Activated T-cell treated with anti-CD3 and anti-CD28 coated beads, Interleukin-2, amount 50 U/mL, for 4 hours (primary cell): ENCODE results near the gene ENSA. TPM values are rescaled to one million over a fixed set of nuclear protein-coding genes. Genes with fewer than 3 reads are reported as not detected.
"Not testable (repeated sequence)": the region's sequence is repeated elsewhere in the genome, so short reads cannot be mapped to it uniquely, and the experiment has no call there.

Experiments
- ATAC-seq, 2 donors: fragments of 200-7000 bp; cut with Tn5 transposase; one replicate each; pipeline ENCODE4 v1.10.0; 2021
- DNase-seq: peaks from one replicate; pipeline ENCODE4 v3.0.0-alpha.2; 2020
- H3K27me3 Mint-ChIP-seq: one replicate; pipeline ENCODE4 v1.8.0; 2021; ENCODE audit warnings: low read depth, mixed read lengths
- H3K36me3 Mint-ChIP-seq: one replicate; pipeline ENCODE4 v1.8.0; 2022; ENCODE audit warnings: mixed read lengths; ENCODE audit not compliant: insufficient read depth
- H3K4me1 Mint-ChIP-seq: one replicate; pipeline ENCODE4 v1.8.0; 2021; ENCODE audit warnings: low read depth, mixed read lengths
- H3K4me3 Mint-ChIP-seq: one replicate; pipeline ENCODE4 v1.8.0; 2021; ENCODE audit warnings: mild to moderate bottlenecking, moderate library complexity, mixed read lengths
- H3K9me3 Mint-ChIP-seq: one replicate; pipeline ENCODE4 v1.8.0; 2021; ENCODE audit warnings: mixed read lengths
- total RNA-seq, 3 donors: library from RNA; stranded (reverse); gene quantifications; one replicate each; pipeline ENCODE4 v1.2.1, GENCODE V29; 2021

Gene ENSA
- total RNA-seq, 3 donors from 2014 or later, result 221 to 224 (median 223) TPM

GRCh38 chr1:150612014-150612345, 17.4 kb downstream of the ENSA start:
- peaks cover 14% of the 10 kb centered on the region for H3K36me3 Mint-ChIP-seq
- peak overlapping the region; percentile 52 for H3K4me3 Mint-ChIP-seq
- DNase-seq (no peak), ATAC-seq (no peak)
- H3K9me3 Mint-ChIP-seq, result no peaks in the 10 kb centered on the region
- H3K27me3 Mint-ChIP-seq, result no peaks in the 10 kb centered on the region
- H3K4me1 Mint-ChIP-seq, result peaks cover 60% of the 10 kb centered on the region

GRCh38 chr1:150610576-150610975, 18.8 kb downstream of the ENSA start:
- DNase-seq, result no peak
- H3K9me3 Mint-ChIP-seq, result no peaks in the 10 kb centered on the region
- H3K4me3 Mint-ChIP-seq, result no peak overlapping the region
- H3K36me3 Mint-ChIP-seq, result peaks cover 7% of the 10 kb centered on the region
- ATAC-seq, result no peak
- peaks cover 49% of the 10 kb centered on the region for H3K4me1 Mint-ChIP-seq
- H3K27me3 Mint-ChIP-seq, result no peaks in the 10 kb centered on the region

DNA sequence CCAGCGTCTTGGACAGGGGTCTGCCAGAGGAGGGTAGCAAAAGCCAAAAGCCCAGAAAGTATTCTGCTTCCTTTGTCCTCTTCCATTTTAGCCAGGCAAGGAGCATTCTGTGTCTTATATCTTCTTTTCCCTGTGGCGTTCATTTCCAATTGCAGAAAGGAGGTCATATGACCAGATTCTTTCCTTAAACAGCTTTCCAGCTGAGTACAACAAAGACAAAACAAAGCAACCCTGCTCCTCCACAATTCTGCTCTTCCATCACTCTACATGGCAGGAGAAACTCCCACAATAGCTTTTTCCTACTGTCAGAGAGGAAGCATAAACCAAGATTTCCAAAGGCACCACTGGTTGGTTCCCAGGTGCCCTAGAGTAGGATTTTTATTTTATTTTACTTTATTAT, 19.7 kb downstream of the ENSA start:
- peaks cover 45% of the 10 kb centered on the region for H3K4me1 Mint-ChIP-seq

GRCh38 chr1:150606463-150607142, 22.8 kb downstream of the ENSA start:
- no peak overlapping the region for H3K4me3 Mint-ChIP-seq

More for the DNA sequence above, 19.7 kb downstream of the ENSA start:
- ATAC-seq (no peak), DNase-seq (no peak)
- Mint-ChIP-seq H3K27me3 (no peaks in the 10 kb centered on the region), H3K36me3 (peaks cover 5% of the 10 kb centered on the region), H3K4me3 (no peak overlapping the region), H3K9me3 (no peaks in the 10 kb centered on the region)

GRCh38 chr1:150605451-150605731, 24.0 kb downstream of the ENSA start:
- H3K4me1 Mint-ChIP-seq, result peaks cover 24% of the 10 kb centered on the region
- not testable (repeated sequence) for H3K27me3 Mint-ChIP-seq, DNase-seq, H3K4me3 Mint-ChIP-seq, H3K9me3 Mint-ChIP-seq, ATAC-seq, H3K36me3 Mint-ChIP-seq

More at GRCh38 chr1:150606463-150607142, 22.8 kb downstream of the ENSA start:
- Mint-ChIP-seq H3K27me3 (no peaks in the 10 kb centered on the region), H3K36me3 (peaks cover 7% of the 10 kb centered on the region), H3K9me3 (no peaks in the 10 kb centered on the region), H3K4me1 (peaks cover 32% of the 10 kb centered on the region)
- no peak for ATAC-seq
- no peak for DNase-seq

- no peaks in the 10 kb centered on the region for H3K27me3 Mint-ChIP-seq
- H3K4me1 Mint-ChIP-seq, result peaks cover 18% of the 10 kb centered on the region
- ATAC-seq (peak in 1 of 2 donors; percentile 11), DNase-seq (no peak)
- H3K9me3 Mint-ChIP-seq, result no peaks in the 10 kb centered on the region
- peaks cover 9% of the 10 kb centered on the region for H3K36me3 Mint-ChIP-seq
- H3K4me3 Mint-ChIP-seq, result peak overlapping the region; percentile 31
Measured at GRCh38 chr1:150604226-150604588, 25.2 kb downstream of the ENSA start.

DNA sequence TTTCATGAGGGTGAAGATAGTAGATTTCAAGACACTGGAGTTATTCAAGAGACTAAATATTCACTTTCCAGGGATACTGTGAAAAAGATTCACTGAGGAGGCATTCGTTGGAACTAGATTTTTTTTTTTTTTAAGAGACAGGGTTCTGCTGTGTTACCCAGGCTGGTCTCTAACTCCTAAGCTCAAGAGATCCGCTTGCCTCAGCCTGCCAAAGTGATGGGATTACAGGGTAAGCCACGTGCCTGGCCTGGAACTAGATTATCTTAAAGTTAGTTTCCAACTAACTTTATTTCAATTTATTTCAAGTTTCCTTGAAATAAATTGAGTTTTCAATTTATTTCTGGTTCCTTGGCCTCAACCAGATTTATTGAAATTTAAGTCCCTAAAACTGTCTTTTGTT, 25.7 kb downstream of the ENSA start:
- ATAC-seq (no peak), DNase-seq (no peak)
- peaks cover 18% of the 10 kb centered on the region for H3K4me1 Mint-ChIP-seq
- H3K27me3 Mint-ChIP-seq, result no peaks in the 10 kb centered on the region
- H3K4me3 Mint-ChIP-seq, result no peak overlapping the region
- peaks cover 9% of the 10 kb centered on the region for H3K36me3 Mint-ChIP-seq
- no peaks in the 10 kb centered on the region for H3K9me3 Mint-ChIP-seq

- H3K9me3 Mint-ChIP-seq, ATAC-seq, H3K27me3 Mint-ChIP-seq, H3K4me3 Mint-ChIP-seq, DNase-seq: not testable (repeated sequence)
- Mint-ChIP-seq H3K36me3 (peaks cover 11% of the 10 kb centered on the region), H3K4me1 (peaks cover 18% of the 10 kb centered on the region)
Measured at GRCh38 chr1:150602372-150602771, 27.0 kb downstream of the ENSA start.

DNA sequence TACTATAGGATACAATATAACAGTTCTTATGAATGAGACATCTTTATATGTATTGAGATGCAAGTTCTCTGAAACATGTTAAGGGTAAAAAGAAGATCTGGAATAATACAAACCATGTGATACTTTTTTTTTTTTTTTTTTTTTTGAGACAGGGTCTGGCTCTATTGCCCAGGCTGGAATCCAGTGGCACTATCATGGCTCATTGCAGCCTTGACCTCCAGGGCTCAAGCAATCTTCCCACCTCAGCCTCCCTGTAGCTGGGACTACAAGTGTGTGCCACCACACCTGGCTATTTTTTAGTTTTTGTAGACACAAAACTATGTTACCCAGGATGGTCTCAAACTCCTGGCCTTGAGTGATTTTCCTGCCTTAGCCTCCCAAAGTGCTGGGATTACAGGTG, 27.9 kb downstream of the ENSA start:
- no peak for ATAC-seq
- H3K9me3 Mint-ChIP-seq, result no peaks in the 10 kb centered on the region
- DNase-seq, result no peak
- H3K27me3 Mint-ChIP-seq, result no peaks in the 10 kb centered on the region
- peaks cover 10% of the 10 kb centered on the region for H3K36me3 Mint-ChIP-seq
- no peak overlapping the region for H3K4me3 Mint-ChIP-seq
- H3K4me1 Mint-ChIP-seq, result peaks cover 17% of the 10 kb centered on the region

GRCh38 chr1:150598346-150598745, 31.1 kb downstream of the ENSA start:
- DNase-seq, H3K4me3 Mint-ChIP-seq, ATAC-seq, H3K27me3 Mint-ChIP-seq, H3K9me3 Mint-ChIP-seq, H3K4me1 Mint-ChIP-seq, H3K36me3 Mint-ChIP-seq: not testable (repeated sequence)

DNA sequence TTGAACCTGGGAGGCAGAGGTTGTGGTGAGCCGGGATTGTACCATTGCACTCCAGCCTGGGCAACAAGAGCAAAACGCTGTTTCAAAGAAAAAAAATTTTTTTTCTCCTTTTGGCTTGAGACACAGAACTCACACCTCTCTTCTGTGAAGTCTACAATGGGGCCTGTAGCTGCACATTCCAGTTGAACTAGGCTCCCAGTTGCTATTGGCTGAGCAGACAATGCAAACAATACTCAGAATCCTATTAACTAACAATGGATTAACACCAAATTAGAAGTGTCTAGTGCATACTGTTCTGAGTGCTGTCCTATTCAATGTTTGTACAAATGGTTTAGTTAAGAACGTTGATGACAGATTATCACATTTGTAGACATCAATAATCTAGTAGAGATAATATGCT, 32.4 kb downstream of the ENSA start:
- no peak for ATAC-seq
- H3K4me3 Mint-ChIP-seq, result no peak overlapping the region

DNA sequence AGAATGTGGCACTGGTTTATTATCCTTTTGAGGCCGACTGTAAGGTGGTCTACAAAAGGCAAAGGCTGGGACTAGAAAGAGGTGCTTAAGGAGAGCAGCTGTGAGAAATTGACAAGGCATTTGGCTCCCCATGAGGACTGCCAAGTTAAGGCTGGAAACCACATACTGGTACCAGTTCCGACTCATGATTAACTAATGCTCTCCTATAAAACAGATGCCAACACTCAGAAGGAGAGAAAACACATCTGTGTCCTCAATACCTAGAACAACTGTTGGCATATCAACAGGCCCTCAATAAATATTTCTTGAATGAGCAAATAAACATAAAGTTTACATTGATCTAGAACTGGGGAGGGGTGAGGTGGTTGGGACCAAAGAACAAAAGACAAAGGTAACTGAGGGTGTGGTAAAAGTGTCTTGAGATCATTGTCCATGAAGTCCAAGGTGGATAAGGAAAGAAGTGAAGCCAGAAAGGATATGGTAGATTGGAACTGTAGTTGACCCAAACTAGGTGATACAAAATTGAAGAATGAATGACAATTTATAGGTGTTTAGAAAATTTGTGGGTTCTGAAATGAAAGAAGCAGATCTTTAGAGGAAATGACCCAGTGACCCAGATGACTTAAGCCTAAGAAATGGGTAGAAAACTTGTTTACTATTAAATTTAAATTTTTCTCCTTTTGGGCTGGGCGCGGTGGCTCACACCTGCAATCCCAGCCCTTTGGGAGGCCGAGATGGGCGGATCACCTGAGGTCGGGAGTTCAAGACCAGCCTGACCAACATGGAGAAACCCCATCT, 33.1 kb downstream of the ENSA start:
- no peaks in the 10 kb centered on the region for H3K27me3 Mint-ChIP-seq
- peaks cover 4% of the 10 kb centered on the region for H3K4me1 Mint-ChIP-seq
- DNase-seq (no peak), ATAC-seq (no peak)
- H3K36me3 Mint-ChIP-seq, result peaks cover 5% of the 10 kb centered on the region
- no peaks in the 10 kb centered on the region for H3K9me3 Mint-ChIP-seq
- no peak overlapping the region for H3K4me3 Mint-ChIP-seq

More for the DNA sequence above, 32.4 kb downstream of the ENSA start:
- H3K4me1 Mint-ChIP-seq, result peaks cover 4% of the 10 kb centered on the region
- H3K27me3 Mint-ChIP-seq, result no peaks in the 10 kb centered on the region
- DNase-seq, result no peak
- H3K36me3 Mint-ChIP-seq, result peaks cover 4% of the 10 kb centered on the region
- H3K9me3 Mint-ChIP-seq, result no peaks in the 10 kb centered on the region

- Mint-ChIP-seq H3K4me3 (no peak overlapping the region), H3K27me3 (no peaks in the 10 kb centered on the region), H3K9me3 (no peaks in the 10 kb centered on the region), H3K4me1 (peaks cover 16% of the 10 kb centered on the region), H3K36me3 (peaks cover 16% of the 10 kb centered on the region)
- DNase-seq, result no peak
- no peak for ATAC-seq
Measured at GRCh38 chr1:150582371-150582770, 47.0 kb downstream of the ENSA start.

DNA sequence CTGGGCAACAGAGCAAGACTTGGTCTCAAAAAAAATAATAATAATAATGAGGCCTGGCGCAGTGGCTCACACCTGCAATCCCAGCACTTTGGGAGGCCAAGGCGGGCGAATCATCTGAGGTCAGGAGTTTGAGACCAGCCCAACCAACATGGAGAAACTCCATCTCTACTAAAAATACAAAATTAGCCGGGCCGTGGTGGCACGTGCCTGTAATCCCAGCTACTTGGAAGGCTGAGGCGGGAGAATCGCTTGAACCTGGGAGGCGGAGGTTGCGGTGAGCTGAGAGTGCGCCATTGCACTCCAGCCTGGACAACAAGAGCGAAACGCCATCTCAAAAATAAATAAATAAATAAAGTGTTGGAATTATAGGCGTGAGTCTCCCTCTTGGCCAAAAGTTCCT, 47.5 kb downstream of the ENSA start:
- not testable (repeated sequence) for H3K4me3 Mint-ChIP-seq, H3K27me3 Mint-ChIP-seq, DNase-seq, ATAC-seq, H3K9me3 Mint-ChIP-seq
- Mint-ChIP-seq H3K4me1 (peaks cover 16% of the 10 kb centered on the region), H3K36me3 (peaks cover 20% of the 10 kb centered on the region)

DNA sequence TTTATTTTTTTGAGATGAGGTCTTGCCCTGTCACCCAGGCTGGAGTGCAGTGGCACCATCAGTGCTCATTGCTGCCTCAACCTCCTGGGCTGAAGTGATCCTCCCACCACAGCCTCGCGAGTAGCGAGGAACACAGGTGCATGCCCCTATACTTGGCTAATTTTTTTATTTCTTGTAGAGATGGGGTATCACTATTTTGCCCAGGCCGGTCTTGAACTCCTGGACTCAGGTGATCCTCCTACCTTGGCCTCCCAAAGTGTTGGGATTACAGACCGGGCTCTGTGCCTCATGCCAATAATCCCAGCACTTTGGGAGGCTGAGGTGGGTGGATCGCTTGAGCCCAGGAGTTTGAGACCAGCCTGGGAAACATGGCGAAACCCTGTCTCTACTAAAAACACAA, 48.0 kb downstream of the ENSA start:
- H3K9me3 Mint-ChIP-seq, H3K27me3 Mint-ChIP-seq, H3K4me3 Mint-ChIP-seq, ATAC-seq, DNase-seq: not testable (repeated sequence)
- Mint-ChIP-seq H3K36me3 (peaks cover 25% of the 10 kb centered on the region), H3K4me1 (peaks cover 16% of the 10 kb centered on the region)
